EH (cell line): Measurements from ENCODE around the gene SYTL2.
A peak's percentile ranks its signal among the peaks of the same experiment; 100 is the strongest.

Experiments
- DNase-seq: peaks from one replicate; pipeline ENCODE4 v3.0.0-alpha.2; 2015; ENCODE audit warnings: low read depth

SYTL2 gene

DNA sequence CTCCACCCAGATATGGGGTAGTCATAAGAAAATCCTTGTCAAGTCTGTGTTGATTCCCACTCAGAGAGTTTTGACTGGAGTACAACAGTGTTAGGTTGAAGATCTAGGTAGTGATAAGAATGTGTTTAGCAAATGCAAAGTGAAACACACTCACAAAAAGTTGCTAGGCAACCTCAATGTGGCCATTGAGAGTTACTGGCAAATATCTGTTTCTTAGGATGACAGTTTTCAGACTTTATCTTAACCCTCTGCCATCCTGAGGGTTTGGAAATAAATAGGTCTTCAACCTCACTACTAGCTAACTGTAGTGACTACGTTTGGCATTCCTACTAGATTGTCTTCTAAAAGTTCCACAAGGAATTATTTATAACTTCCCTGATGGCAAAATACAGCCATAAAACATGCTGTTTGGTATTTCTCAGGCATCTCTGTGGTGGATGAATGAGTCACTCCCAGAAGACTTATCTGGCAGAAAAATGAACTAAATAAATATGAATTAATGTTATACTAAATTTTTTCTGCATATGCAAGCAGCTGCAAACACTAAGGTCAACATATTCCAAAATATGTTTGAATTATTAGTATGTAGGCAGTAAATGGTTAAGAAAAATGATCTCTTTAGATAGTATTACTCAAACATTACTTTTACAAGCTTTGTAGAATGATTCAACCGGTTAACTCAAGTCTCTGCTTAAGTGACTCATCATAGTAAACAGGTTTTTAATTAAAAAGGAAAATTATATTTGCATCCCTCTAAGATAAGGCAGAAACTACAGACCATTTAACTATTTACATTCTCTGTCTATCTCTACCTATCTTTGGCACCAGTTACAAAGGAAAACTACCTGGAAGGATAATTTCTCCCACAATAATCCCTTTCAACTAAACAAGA is 17.1 kb upstream of the SYTL2 start:
- peak; percentile 96 for DNase-seq

- peak; percentile 69 for DNase-seq
Measured at GRCh38 chr11:85826116-85826855, 15.3 kb upstream of the SYTL2 start.

GRCh38 chr11:85825616-85826015 is 14.7 kb upstream of the SYTL2 start:
- peak; percentile 34 for DNase-seq

GRCh38 chr11:85823816-85824215 is 12.9 kb upstream of the SYTL2 start:
- DNase-seq, result no peak

DNA sequence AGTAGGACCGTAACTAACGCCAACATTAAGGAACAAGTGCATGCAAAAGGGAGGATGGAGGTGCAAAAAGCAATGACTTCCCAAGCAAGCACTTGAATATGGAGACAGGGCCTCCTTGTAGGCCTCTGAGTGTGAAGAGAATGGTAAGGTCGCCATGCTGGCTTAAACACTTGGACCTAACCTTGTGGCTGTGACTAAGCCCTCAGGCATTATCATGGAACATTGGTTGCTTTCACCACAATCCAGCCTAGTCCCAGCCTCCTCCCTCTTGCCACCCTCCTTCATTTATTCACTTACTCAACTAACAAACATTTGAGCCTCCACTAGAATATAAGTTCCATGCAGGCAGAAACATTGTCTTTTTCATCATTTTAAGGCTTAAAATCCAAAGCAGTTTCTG is 11.9 kb upstream of the SYTL2 start:
- DNase-seq, result peak; percentile 73

DNA sequence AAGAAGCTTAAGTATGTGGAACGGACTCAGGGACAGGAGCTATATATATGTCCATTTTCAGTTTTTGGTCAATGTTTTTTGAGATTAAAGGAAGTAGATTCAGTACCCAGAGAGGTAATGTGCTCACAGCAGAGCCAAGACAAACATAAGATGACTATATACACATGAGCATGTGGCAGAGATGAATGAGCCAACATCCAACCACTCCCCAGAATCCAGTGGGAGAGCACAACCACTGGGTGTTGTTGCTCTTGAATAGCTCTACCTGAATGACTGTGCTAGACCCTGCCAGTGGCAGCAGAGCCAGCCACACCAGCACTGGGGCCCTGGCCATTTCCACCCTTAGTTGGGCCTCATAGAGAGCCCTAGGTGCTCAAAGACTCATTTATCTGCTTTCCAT is 10.7 kb upstream of the SYTL2 start:
- DNase-seq, result peak; percentile 56

DNA sequence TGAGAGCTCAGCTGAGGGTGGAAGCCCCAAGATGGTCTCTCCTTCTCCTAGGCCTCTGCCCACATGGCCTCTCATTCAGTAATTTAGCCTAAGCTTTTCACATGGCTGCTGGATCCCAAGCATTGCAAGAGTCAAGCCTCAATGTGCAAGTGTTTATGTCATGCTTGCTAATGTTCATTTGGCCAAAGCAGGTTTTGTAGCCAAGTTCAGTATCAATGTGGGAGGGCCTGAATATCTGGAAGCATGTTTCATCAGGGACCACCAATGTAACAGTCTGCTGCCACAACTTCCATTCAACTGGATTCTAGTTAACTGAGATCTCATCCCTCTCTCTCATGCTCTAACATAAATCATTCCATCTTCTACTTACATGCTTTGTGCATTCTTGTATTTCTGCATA is 8.5 kb upstream of the SYTL2 start:
- no peak for DNase-seq

- peak; percentile 92 for DNase-seq
Measured at GRCh38 chr11:85815186-85815931, 4.4 kb upstream of the SYTL2 start.

DNA sequence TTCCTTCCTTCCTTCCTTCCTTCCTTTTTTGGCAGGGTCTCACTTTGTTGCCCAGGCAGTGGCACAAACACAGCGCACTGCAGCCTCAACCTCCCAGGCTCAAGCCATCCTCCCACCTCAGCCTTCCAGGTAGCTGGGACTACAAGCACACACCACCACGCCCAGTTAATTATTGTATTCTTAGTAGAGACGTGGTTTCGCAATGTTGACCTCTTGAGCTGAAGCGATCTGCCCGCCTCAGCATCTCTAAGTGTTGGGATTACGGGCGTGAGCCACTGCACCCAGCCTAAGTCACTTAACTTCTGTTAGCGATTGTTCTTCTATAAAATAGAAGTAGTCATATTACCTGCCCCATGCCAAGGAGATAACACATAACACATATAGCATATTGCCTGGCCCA is 2.8 kb upstream of the SYTL2 start:
- DNase-seq, result no peak

DNA sequence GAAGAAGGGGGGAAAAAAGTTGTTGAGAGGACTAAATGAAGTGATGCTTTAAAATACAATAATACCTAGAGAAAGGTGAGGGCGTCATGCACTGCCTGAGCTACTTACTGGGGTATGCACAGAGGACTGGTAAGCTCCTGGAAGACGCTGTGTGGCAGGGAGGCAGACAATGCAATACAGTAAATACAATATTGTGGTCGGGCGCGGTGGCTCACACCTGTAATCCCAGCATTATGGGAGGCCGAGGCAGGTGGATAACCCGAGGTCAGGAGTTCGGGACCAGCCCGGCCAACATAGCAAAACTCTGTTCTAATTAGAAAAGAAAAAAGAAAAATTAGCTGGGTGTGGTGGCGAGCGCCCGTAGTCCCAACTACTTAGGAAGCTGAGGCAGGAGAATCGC is 683 bp upstream of the SYTL2 start:
- DNase-seq, result no peak

GRCh38 chr11:85810521-85810870 is 445 bp downstream of the SYTL2 start:
- DNase-seq, result no peak

DNA sequence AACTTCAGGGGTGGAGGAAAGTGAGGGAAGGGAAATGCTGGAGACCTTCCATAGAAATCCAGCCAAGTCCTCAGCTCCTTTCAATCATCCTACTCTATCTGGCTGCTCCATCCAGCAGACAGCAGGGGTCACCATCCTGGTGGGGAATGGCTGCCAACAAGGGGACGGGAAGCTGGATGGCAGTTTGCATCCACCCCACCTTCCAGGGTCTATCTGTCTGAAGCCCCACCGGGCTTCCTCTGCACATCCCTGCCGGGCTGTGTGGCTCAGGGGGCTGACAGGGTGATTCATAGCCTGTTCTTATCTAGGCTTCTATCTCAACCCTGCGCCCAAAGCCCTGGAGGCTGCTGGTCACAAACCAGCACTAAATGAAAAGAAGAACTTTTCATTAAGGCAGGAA is 1.1 kb downstream of the SYTL2 start:
- peak; percentile 71 for DNase-seq

- no peak for DNase-seq
Measured at GRCh38 chr11:85809191-85809590, 1.8 kb downstream of the SYTL2 start.

DNA sequence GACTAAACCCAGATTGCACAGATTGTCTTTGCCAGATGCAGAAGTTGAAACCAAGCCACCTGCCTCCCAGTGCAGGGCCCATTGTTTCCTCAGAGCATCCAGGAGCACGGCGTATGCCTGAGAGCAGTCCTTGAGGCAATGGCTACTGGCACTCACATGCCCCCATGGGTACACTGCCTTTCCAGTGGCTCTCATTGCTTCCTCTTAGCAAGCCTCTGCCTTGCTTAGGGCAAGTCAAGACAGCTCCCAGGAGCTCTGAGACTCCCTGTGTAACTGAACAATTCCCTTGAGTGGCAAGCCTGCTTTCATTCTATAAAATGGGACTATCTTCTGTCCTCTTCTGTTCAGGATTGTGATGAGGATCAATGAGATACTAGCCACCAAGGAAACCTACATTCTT is 4.1 kb downstream of the SYTL2 start:
- DNase-seq, result no peak

DNA sequence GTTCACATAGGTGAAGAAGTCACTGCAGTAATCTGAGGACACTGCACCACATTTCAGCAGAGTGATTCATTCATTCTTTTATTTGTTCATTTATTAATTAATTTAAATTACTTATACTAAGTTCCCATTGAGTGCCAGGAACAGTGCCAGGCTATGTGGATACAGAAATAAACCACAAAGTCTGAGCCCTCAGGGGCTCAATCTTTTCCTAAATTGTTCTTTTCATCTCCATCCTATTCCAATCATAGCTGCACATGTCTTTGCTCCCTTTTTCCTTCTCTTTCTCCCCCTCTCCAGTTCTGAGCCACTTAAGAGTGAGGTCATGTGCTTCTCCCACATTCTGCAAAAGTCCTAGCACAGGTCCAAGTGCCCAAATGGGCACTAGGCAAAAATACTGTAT is 4.9 kb downstream of the SYTL2 start:
- no peak for DNase-seq

DNA sequence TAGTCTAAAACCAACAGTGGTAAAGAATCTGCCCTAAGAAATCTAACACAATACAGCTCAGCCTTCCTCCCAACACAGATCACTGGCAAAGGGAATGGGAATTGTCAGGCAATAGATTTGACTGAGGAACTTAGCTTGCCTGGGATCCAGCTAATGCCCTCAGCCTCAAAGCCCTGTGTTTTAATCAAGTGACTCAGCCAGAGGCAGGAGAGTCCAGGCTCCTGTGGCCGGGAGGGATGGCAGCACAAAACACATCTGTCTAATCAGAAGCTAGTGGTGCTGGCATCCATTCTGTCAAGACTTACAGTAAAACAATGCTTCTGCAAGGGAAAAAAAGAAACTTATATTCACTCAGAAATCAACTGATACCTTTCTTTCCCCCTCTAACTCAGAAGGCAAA is 5.6 kb downstream of the SYTL2 start:
- DNase-seq, result peak; percentile 56

DNA sequence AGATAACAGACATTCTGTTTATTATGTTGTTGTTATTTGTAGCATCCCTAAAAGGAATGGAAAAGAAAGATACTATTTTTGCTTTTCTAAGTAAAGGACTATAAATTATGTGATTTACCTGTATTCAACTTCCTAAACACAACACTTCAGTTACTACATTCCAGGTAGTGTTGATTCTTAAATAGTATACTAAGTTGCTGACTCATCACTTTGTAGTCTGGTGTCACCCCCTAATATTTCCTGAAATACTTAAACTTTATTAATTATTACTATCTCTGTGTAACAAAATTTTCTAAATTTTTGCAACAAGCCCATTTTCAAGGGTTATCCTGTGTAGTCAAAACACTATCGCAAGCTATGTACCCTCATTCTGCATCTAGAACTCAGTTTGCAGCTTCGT is 7.0 kb downstream of the SYTL2 start:
- no peak for DNase-seq

DNA sequence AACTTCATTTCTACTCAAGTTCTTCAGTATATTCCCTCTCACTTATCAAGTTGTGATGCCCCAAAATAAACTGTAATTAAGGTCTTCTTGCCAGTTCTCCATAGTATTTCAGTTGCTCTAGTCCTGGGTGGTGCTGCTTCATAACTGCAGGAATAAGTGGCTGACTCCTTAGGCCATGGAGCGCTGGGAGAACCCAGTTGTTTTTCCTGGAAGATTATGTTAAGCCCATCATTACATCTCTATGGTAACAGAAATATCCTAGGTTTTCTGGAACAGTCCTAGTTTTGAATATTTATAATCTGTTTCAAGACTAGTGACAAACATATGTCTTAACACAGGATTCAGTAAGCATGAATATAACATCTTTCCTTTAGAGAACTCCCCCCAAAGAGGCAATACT is 7.6 kb downstream of the SYTL2 start:
- DNase-seq, result no peak

- no peak for DNase-seq
Measured at GRCh38 chr11:85801527-85801926, 9.4 kb downstream of the SYTL2 start.

DNA sequence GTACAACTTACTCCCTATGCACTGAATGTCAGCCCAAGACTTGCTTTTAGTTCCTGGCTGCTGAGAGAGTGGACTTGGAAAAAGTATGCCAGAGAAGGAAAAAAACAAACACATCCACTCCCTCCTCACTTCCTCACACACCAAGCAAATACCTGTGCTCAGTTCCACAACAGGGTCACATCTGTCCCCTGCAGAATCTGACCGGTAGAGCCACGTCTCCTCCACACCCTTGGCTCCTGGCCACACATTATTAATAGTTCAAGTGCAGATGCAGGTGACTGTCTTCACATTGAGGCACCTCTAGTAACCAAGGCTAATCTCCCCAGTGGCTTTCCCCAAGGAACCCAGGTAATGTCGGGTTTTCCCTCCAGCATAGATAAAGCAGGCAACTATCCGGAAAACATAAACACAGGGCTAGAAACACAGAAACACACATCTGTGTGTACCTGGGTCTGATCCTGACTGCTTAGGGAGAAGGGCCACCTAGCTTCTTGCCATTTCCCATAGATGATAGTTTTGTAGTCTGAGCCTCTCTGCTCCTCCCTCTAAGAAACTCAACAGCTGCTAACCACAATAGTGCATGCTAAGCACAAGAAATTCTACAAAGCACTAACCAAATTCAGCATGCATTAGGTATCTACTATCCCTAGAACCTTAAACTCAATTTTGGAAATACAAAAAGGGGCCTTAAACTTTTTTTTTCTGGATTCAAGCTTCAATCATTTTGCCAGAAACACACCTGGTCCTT is 10.2 kb downstream of the SYTL2 start:
- no peak for DNase-seq

GRCh38 chr11:85799142-85799541 is 11.8 kb downstream of the SYTL2 start:
- no peak for DNase-seq

DNA sequence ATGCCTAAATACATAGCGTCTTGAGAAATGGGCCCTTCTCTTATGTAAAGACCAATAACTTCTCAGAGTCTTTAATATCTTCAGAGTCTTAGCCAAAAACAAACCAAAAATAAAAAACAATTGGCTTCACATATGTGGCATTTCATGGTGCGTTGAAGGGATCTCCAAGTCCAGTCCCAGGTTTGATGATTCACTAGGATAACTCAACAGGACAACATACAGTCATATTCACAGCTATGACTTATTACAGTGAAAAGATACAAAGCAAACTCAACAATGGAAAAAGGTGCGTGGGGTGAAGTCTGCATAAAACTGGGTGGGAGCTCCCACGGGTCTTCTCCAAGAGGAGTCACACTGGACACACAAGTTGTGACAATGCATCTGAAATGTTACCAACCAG is 12.6 kb downstream of the SYTL2 start:
- no peak for DNase-seq
